ENCODE measurements around the gene ALDH3B1.

The ALDH3B1 gene

DNA sequence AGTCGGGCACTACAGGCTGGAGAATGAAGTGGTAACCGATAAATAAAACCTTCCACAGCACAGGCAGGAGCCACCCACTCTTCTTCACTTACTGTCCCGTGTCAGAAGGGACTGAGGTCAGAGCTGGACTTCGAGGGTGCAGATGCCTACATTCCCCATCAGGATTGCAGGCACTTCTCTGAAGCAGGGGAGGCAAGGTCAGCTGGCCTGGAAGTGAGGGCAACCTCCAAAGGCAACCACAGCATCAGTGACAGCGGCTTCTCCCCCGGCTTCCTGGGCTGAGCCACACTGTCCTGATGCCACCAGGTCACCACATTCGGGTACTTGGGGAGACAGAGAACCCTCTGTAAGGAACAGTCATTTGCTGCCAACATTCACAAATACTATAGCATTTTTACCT lies 51.4 kb downstream of the ALDH3B1 start:
- Histone ChIP-seq H3K4me3 (no peak overlapping the region), H3K36me3 (ENCODE audit: insufficient read depth, low read length) (peaks cover 9% of the 10 kb centered on the region; the same call in 1 of the 2 replicates)

DNA sequence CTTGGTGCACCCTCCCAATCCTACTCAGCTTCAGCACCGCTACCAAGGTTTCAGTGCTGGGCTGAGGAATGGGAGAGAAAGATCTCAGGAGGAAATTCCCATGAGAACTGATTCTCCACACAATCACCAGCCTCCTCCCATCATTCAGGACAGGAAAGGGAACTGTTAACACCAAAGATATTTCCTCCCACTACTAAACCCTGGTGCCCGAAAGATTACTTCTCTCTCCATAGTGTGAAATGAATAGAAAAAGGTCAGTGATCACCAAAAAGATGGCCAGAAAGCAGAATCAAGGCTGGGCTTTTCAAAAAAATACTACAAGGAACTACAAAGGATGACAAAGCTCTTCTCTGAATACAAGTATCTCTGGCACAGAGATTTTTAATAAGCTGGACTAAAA lies 54.8 kb downstream of the ALDH3B1 start:
- Histone ChIP-seq H3K27ac (no peak overlapping the region), H3K4me3 (no peak overlapping the region), H3K9ac (ENCODE audit: insufficient read length) (no peak overlapping the region), H3K9me3 (ENCODE audit: low read depth, low read length) (no peaks in the 10 kb centered on the region), H3K36me3 (ENCODE audit: insufficient read depth, low read length) (peaks cover 12% of the 10 kb centered on the region; the same call in 1 of the 2 replicates)
- TF ChIP-seq FOXP2 (optimal IDR thresholded peaks at IDR 0.05; ENCODE audit: control extremely low read depth, extremely low read length, insufficient read depth) (no peak), POLR2AphosphoS5 (IDR thresholded peaks at IDR 0.05; ENCODE audit: borderline replicate concordance, low read depth, low read length) (no peak), EZH2 (IDR thresholded peaks at IDR 0.05) (no peak)
- no peak for DNase-seq (ENCODE audit: low read depth, low spot score)

More for the DNA sequence above, 51.4 kb downstream of the ALDH3B1 start:
- H3K9me3 ChIP-seq (ENCODE audit: low read depth, low read length), result no peaks in the 10 kb centered on the region
- no peak overlapping the region for H3K27ac ChIP-seq
- TF ChIP-seq FOXP2 (optimal IDR thresholded peaks at IDR 0.05; ENCODE audit: control extremely low read depth, extremely low read length, insufficient read depth), result no peak
- TF ChIP-seq EZH2 (IDR thresholded peaks at IDR 0.05), result no peak
- TF ChIP-seq POLR2AphosphoS5 (IDR thresholded peaks at IDR 0.05; ENCODE audit: borderline replicate concordance, low read depth, low read length), result no peak
- H3K9ac ChIP-seq (ENCODE audit: insufficient read length), result no peak overlapping the region
- no peak for DNase-seq (ENCODE audit: low read depth, low spot score)

DNA sequence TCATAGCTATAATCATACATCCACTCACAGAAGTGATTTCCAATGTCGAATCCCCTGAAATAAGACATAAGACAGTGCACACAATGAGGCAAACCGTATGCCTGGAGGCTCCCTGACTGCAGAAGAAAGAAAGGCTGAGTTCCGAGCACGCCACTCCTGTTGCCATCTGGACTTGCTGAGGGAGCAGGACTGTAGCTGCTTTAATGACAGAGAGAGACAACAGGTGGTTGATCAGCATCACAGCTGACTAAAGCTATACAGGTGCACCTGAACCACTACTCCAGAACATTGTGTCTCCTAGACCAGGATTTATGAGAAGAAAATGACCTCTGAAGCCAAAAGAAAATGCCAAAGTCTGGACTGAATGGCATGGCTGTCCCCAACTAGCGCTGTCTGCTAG lies 55.7 kb downstream of the ALDH3B1 start:
- Histone ChIP-seq H3K9me3 (ENCODE audit: low read depth, low read length) (no peaks in the 10 kb centered on the region), H3K4me3 (no peak overlapping the region), H3K27ac (no peak overlapping the region), H3K36me3 (ENCODE audit: insufficient read depth, low read length) (peaks cover 15% of the 10 kb centered on the region; the same call in 1 of the 2 replicates), H3K9ac (ENCODE audit: insufficient read length) (no peak overlapping the region)
- no peak for TF ChIP-seq EZH2 (IDR thresholded peaks at IDR 0.05)
- no peak for TF ChIP-seq POLR2AphosphoS5 (IDR thresholded peaks at IDR 0.05; ENCODE audit: borderline replicate concordance, low read depth, low read length)
- no peak for TF ChIP-seq FOXP2 (optimal IDR thresholded peaks at IDR 0.05; ENCODE audit: control extremely low read depth, extremely low read length, insufficient read depth)
- DNase-seq (ENCODE audit: low read depth, low spot score), result no peak

DNA sequence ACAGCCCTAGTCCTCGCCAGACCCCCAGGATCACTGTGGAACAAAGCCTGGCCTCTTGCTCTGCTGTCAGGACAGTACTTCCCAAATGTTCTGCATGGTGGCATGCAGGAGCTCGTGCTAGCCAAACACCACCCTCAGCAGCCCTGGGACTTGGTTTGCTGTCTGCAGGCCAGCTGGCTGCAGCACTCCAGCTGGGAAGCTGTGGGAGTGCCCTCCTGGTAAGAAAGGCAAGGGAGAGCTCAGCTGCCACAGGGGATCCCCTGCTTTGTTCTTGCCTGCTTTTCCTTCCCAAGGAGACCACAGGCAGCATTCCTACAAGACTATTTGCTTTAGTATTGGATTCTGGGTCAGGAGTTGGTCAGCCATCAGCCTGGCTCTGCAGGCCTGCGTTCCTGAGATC lies 56.6 kb downstream of the ALDH3B1 start:
- Histone ChIP-seq H3K9me3 (ENCODE audit: low read depth, low read length) (no peaks in the 10 kb centered on the region), H3K9ac (ENCODE audit: insufficient read length) (no peak overlapping the region), H3K4me3 (no peak overlapping the region), H3K36me3 (ENCODE audit: insufficient read depth, low read length) (peaks cover 10% of the 10 kb centered on the region; the same call in 1 of the 2 replicates), H3K27ac (no peak overlapping the region)
- no peak for DNase-seq (ENCODE audit: low read depth, low spot score)
- TF ChIP-seq EZH2 (IDR thresholded peaks at IDR 0.05), result no peak
- no peak for TF ChIP-seq POLR2AphosphoS5 (IDR thresholded peaks at IDR 0.05; ENCODE audit: borderline replicate concordance, low read depth, low read length)
- no peak for TF ChIP-seq FOXP2 (optimal IDR thresholded peaks at IDR 0.05; ENCODE audit: control extremely low read depth, extremely low read length, insufficient read depth)

DNA sequence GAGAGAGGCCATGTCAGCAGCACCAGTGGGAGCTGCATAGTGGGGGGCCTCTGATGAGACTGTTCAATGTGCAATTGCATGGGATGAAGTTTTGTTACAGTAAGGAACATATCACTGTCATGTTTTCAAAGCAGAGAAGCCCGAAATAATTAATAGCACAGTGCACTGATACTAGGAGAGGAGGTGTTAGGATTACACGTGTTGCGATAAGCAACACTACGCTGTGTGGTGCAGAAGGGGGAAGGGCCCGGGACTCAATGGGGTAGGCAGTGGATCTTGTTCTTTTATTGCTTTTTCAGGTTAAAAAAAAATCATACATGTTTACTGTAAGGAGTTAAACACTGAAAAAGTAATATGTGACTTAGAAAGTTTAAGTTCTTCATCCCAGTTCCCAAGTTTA lies 57.9 kb downstream of the ALDH3B1 start:
- Histone ChIP-seq H3K36me3 (ENCODE audit: insufficient read depth, low read length) (peaks cover 5% of the 10 kb centered on the region; the same call in 1 of the 2 replicates), H3K9me3 (ENCODE audit: low read depth, low read length) (no peaks in the 10 kb centered on the region), H3K27ac (no peak overlapping the region), H3K9ac (ENCODE audit: insufficient read length) (no peak overlapping the region), H3K4me3 (no peak overlapping the region)
- DNase-seq (ENCODE audit: low read depth, low spot score), result no peak
- no peak for TF ChIP-seq FOXP2 (optimal IDR thresholded peaks at IDR 0.05; ENCODE audit: control extremely low read depth, extremely low read length, insufficient read depth)
- no peak for TF ChIP-seq POLR2AphosphoS5 (IDR thresholded peaks at IDR 0.05; ENCODE audit: borderline replicate concordance, low read depth, low read length)
- no peak for TF ChIP-seq EZH2 (IDR thresholded peaks at IDR 0.05)

DNA sequence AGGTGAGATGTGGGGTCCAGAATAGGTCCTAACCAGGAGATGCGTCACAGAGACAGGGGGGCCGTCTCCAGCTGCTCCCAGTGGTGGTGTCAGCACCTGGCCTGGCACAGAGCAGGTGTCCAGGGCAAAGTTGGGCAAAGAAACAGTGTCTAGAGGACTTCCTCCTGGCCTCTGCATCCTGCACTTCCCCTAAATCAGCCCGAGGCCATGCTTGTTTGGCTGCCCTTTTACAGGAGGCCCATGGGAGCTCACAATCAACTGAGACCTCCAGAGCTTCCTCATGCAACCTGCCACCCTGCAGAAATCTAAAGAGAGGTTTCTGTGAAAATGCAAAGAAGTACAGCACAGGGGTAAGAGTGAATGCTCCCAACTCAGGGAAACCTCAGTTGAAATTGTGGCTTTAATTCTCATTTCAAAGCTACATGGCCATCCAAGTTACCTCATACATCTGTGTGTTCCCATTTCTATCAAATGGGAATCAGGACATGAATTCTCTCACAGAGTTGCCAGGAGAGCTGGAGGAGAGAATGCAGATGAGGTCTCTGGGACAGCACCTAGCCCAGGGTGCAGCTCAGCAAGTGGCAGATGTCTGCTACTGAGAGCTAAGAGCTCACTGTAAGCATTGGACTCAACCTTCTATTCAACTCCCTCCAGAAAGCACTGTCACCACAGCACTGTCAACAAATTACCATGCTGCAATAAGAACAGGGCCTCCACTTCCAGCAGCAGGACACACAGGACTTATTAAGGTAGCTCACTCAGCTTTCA lies 61.3 kb downstream of the ALDH3B1 start:
- no peak overlapping the region for H3K4me3 ChIP-seq
- H3K9ac ChIP-seq (ENCODE audit: insufficient read length), result no peak overlapping the region
- no peak overlapping the region for H3K27ac ChIP-seq
- H3K36me3 ChIP-seq (ENCODE audit: insufficient read depth, low read length), result peaks cover 5% of the 10 kb centered on the region; the same call in 1 of the 2 replicates
- H3K9me3 ChIP-seq (ENCODE audit: low read depth, low read length), result no peaks in the 10 kb centered on the region
- DNase-seq (ENCODE audit: low read depth, low spot score), result no peak
- TF ChIP-seq EZH2 (IDR thresholded peaks at IDR 0.05) (no peak), POLR2AphosphoS5 (IDR thresholded peaks at IDR 0.05; ENCODE audit: borderline replicate concordance, low read depth, low read length) (no peak), FOXP2 (optimal IDR thresholded peaks at IDR 0.05; ENCODE audit: control extremely low read depth, extremely low read length, insufficient read depth) (no peak)

DNA sequence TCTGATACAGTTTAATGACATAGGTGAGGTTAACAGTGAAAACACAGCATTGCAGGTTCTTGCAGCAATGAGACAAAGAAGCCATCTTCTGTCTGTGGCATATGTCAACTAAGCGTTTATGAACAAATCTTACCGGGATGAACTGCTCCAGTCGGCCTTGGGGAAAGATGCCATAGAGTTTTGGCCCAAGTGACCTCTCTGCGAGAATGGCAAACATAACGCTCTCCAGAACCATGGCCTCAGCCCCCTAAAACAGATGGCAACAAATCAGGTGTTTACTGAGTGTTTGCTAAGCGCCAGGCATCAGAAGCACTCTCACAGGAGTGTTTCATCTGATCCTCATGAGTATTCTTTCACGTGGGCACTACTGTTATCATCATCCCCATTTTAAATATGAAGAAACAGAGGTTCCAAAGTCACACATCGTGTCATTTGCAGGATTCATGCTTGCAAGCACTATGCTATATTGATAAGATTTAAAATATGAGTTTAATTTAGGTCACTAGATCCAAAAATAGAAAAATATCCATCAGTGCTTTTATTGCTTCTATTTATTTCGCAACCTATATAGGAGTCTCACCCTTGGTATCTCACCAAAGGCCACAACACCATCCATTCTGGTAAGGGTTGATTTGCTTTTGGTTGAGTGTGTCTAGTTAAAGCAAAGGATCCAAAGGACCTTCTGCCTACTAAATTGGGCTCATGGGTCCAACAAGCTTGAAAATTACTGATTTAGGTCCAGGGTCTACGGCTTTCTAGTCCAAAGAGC lies 64.6 kb downstream of the ALDH3B1 start:
- TF ChIP-seq FOXP2 (optimal IDR thresholded peaks at IDR 0.05; ENCODE audit: control extremely low read depth, extremely low read length, insufficient read depth) (no peak), POLR2AphosphoS5 (IDR thresholded peaks at IDR 0.05; ENCODE audit: borderline replicate concordance, low read depth, low read length) (no peak), EZH2 (IDR thresholded peaks at IDR 0.05) (no peak)

DNA sequence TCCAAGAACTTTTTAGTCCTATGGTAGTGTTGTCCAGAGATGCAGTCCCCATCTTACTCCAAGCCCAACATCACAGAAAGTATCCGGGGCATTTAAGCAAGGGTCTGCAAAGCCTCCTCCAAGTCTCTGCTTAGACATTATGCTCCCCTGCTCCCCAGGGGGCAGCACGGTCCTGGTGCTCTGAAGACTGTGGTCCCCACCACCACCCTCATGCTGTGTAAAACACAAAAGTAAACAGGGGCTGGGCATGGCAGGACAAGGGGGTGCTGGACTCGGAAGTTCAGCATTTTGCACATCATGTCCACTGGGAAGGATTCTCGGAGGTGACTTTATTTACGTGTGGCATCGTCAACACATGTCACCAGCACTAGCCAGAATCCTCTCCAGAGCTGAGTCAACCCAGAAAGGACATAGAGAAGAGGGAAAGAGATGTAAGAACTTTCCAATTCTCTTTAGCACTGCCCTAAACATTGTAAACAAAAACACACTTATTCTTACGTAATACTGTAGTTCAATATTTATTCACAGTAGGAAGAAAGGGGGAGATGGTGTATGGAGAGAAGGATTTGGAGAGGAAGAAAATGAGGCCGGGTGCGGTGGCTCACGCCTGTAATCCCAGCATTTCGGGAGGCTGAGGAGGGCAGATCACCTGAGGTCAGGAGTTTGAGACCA lies 66.4 kb downstream of the ALDH3B1 start:
- Histone ChIP-seq H3K9ac (ENCODE audit: insufficient read length) (no peak overlapping the region), H3K9me3 (ENCODE audit: low read depth, low read length) (no peaks in the 10 kb centered on the region), H3K27ac (no peak overlapping the region), H3K4me3 (no peak overlapping the region), H3K36me3 (ENCODE audit: insufficient read depth, low read length) (no peaks in the 10 kb centered on the region)
- TF ChIP-seq FOXP2 (optimal IDR thresholded peaks at IDR 0.05; ENCODE audit: control extremely low read depth, extremely low read length, insufficient read depth) (no peak), EZH2 (IDR thresholded peaks at IDR 0.05) (no peak), POLR2AphosphoS5 (IDR thresholded peaks at IDR 0.05; ENCODE audit: borderline replicate concordance, low read depth, low read length) (no peak)
- DNase-seq (ENCODE audit: low read depth, low spot score), result no peak

More for the DNA sequence above, 64.6 kb downstream of the ALDH3B1 start:
- Histone ChIP-seq H3K27ac (no peak overlapping the region), H3K36me3 (ENCODE audit: insufficient read depth, low read length) (0 out of 2 replicates have a peak, but pooled peaks cover 5% of the 10 kb centered on the region), H3K9me3 (ENCODE audit: low read depth, low read length) (no peaks in the 10 kb centered on the region), H3K4me3 (no peak overlapping the region), H3K9ac (ENCODE audit: insufficient read length) (no peak overlapping the region)
- no peak for DNase-seq (ENCODE audit: low read depth, low spot score)

All from SK-N-MC (cell line).